Embryonic facial prominence (tissue), 1 donor: ENCODE measurements around the gene ZNF747.
"Not testable (repeated sequence)": the region's sequence is repeated elsewhere in the genome, so short reads cannot be mapped to it uniquely, and the experiment has no call there.

Source experiments
- DNase-seq: peaks from one replicate; pipeline ENCODE4 v3.0.0-alpha.2; 2016; ENCODE audit errors: extremely low spot score

Gene ZNF747

DNA sequence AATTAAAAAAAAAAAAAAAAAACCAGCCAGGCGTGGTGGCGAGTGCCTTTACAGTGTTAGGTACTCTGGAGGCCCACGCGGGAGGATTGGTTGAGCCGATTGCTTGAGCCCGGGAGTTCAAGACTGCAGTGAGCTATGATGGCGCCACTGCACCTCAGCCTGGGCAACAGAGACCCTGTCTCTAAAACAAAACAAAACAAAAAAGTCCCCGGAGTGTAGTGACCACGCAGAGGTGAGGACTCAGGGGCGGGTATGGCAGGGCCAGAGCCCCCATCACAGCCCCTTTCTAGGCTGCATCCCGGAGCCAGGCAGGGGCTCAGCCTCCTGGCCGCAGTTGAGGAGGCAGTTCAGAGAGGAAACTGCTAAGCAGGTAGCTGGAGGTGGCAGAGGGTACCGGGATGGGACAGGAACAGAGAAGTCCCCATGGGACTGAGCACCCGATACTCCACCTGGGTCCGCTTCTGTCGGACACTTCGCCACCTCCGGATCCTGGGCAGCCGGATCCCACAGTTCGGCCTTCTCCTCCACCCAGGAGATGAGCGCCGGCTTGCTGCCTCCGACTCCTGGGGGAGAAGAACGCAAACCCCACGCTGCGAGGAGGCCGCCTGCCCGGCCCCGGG, 800 bp downstream of the ZNF747 start:
- DNase-seq: no peak

DNA sequence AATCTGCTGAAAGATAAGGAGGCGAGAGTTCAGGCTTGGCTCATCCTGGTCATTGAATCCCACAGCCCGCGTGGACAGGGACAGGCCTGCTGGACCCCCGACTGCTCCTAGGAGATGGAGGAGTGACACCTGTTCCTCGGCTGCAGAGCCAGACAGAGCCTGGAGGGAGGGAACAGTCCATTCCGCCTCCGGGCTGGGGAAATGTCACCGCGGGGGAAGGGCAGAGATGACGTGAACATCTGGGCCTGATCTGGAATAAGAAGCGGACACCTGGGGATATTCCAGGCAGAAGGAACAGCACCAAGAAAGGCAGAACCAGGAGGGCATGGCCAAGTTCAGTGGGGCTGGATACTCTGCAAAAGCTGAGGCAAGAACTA, 1.5 kb downstream of the ZNF747 start:
- no peak for DNase-seq

DNA sequence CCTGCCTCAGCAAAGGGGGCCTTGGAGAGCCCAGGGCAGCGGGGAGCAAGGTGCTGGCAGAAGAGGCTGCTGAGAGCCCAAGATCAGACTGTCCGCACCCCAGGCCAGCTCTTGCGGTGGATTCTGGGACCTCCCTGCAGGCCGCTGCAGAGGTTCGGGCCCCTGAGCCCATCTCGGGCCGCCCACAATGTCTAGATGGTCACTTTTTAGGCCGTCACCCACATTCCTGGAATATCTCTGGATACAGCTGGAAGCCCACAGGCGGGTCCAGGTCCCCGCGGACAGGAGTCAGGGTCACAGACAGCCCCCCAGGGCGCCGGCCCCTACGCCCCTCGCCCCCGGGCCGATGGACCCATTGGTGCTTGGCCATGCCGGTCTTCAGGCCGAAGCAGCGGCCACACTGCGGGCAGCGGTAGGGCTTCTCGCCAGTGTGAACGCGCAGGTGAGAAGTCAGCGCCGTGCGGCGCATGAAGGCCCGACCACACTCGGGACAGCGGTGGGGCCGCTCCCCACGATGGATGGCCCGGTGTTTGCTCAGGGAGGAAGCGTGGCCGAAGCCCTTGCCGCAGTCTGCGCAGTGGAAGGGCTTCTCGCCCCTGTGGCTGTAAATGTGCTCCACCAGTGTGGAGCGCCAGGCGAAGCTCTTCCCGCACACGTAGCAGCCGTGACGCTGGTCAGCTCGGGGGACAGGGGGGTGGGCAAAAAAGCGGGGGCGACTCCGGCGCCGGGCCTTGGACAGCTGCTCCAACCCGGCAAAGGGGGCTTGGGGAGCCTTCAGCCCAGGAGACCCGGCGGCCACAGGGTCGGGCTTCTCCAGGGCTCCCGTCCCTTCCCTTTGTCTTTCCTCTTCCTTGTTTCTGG, 2.1 kb downstream of the ZNF747 start:
- no peak for DNase-seq

DNA sequence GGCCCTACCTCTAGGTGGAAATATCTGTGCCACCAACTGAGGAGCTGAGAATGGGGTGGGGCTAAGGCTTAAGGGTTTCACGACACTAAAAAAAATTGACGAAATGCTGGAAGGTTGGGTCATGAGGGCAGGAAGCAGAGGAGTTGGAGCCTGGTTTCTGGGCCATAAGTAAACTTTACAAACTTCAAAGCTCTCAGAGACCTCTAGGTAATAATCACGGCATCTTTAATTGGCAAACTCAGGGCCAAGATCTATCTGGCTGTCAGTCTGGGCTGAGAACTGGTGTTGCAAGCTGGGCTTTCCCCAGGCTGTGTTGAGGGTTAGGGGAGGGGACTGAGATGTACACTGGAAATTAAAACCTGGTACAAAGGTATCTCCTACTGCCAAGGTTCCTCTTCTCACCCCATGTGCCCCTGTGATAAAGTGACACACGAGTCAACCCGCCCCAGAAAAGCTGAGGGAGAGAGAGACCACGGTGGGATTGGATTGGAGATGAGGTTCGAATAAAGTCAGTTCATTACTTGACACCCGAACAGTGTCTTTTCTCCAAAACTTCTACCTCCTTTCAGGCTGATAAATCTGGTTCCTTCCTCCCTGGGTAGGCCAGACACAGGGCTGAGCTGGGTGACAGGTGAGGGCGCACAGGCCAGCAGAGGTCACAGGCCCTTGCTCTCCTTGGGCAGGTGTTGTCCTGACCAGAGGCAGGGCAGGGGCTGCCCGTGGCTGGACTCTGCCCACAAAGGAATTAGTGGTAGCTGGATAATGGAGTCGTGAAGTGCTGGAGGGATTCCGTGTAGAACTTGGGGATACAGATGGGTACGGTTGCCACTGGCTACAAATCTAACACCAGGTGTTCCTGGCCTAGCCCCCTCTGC, 4.3 kb downstream of the ZNF747 start:
- DNase-seq: no peak

DNA sequence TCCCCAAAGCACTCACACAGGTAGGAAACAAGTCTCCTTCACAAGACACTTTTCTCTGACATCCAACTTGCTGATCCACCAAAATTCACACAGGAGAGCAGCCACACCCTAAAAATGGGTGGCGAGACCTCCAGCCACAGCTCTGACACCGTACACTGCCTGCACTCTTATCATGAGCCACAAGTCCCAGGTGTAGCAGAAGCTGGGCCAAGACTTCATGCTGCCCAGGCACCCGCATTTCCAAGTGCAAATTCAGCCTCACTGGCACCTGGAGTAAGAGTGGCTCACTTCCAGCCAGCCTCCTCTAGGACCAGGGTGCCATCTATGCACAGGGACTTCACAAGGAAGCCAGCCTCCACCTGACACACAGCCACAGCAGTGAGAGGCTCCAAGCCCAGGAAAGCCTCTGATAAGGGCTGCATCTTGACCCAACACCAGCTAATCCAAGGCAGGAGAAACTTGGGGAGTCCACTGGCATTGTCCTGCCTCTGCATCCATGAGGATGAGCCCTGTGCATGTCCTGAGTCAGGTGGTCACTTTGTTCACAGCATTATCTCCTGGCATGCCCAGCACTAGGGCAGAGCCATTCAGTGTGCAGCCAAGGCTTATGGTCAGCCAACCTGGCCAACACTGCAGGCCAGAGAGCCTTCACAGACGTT, 5.7 kb downstream of the ZNF747 start:
- DNase-seq: no peak

DNA sequence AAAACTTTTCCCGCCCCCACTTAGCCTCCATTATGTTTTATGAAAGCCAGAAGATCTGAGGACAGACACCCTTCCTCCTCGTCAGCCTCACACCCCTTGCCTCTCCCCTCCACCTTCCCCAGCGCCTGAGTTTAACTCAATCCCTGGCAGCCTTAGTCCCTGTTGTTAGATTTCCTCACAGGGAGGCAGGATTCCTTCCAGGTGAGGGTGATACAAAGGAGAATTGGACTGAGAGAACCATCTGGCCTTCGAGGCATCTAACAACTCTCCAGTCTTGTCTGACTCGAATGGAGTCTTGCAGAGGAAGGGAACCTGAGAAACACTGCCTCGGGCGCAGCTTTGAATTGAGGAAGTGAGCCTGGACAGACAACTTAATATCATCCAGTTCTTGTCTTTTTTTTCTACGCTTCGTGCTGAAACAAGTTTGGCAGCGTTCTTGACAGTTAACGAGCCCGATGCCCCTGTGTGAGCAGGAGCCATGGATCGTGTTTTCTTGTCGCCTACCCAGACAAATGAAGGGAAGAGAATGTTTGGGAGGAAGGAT, 7.0 kb downstream of the ZNF747 start:
- DNase-seq: no peak

DNA sequence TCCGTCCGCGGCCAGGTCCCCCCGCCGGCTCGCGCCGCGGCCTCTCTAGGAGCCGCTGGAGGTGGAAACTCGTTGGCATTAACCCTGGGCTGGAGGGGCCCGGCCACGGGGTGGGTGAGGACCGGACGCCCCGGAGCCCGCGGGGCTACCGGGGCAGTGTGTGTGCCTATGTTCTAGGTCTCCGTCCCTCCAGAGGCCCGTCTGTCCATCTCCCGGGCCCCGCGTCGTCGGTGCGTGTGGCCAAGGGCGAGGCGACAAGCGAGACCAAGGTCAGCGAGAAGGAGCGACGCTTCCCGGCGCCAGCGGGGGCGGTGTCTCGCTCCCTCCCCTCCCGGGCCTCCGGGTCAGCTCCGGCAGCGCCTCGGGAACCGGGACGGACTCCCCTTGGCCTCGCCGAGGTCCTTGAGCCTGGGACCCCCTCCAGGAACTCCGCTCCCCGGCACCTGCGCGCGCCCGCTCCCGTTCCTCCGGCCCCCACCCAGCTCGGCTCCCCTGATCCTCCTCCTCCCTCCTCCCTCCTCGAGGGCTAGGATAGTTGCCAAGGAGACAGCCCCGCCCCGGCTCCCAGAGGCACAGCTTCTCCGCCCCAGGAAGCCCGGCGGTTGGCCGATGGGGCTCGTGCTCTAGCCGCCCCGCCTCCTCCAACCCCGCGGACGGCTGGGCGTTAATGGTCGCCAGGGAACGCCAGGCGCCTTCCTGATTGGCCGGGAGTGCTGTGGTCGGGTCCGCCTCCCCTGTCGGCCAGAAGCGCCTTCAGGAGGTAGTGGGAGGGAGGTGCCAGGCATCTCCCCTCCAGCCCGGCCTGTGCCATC, 7.6 kb downstream of the ZNF747 start:
- DNase-seq: peak; percentile 94

DNA sequence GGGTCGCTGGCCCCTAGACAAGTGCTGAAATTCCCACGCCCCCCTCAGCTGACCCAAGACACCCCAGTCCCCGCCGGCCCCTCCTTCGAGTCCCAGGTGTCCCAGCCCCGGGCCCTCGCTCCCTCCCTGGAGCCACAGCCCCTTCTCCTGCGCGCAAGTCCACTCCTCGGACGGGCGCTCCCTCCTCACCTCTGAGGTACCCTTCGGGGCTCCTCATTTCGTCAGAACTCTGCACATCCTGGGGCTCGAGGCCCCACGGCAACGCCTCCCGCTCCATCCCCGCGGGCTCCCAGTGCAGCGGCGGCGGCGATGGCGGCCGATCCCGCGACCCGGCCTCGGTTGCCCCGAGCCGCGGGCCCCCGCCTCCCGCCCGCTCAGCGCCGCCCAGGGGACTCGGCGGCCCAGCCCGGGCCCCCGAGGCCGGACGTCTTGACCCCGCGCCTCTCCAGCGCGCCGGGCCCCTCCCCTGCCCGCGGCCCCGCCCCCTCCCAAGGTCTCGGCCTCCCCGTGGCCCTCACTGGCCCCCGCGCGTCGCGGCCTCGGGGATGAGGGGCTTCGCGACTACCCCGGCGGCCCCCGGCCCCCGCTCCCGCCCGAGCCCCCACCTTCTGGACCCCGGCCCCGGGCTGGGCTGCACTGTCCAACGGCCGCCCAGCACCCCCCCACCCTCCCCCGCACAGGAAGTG, 8.4 kb downstream of the ZNF747 start, which contains the start of gene ZNF768:
TSS of gene ZNF768 (minus strand) at position 430 of the 686 bp plus-strand sequence. CDS start at position 277, 153 bp downstream.
- no peak for DNase-seq

DNA sequence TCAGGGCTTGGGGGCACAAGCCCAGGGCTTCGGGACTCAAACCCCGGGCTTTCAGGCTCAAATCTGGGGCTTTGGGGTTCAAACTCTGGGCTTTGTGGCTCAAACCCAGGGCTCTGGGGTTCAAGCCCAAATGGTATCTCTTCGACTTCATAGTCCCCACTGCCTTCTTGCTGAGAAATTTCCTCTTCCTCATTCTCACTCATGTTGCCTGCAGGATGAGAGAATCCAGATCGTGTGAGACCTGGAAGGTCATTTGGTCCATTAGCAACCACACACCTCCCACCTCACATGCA, 8.9 kb downstream of the ZNF747 start:
- no peak for DNase-seq

DNA sequence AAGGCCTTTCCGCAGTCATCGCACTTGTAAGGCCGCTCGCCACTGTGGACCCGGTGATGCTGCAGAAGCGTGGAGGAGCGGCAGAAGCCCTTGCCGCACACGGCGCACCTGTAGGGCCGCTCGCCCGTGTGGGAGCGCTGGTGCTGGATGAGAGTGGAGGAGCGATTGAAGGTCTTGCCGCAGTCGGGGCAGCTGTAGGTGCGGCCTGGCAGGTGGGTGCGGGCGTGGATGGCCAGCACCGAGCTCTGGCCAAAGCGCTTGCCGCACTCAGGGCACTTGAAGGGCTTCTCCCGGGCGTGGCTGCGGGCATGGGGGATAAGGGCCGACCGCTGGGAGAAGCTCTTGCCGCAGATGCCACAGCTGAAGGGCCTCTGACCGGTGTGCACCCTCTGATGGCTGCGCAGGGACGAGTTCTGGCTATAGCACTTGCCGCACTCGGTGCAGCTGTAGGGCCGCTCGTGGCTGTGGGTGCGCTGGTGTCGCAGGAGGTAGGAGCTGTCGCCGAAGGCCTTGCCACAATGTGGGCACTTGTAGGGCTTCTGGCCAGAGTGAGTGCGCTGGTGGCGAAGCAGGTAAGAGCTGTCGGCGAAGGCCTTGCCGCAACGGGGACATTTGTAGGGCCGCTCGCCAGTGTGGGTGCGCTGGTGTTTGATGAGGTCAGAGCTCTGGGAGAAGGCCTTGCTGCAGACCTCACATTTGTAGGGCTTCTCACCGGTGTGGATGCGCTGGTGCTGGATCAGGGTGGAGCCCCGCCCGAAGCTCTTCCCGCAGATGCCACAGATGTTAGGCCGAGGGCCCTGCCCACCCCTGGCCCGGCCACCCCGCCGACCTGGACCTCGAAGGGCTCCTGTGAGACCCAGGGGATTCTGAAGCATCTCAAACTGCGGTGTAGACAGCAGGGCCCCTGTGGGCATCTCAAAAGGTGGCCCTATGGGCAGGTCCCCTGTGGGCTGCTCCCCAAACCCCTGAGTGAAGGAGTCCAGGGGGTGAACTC, 9.8 kb downstream of the ZNF747 start:
- no peak for DNase-seq

DNA sequence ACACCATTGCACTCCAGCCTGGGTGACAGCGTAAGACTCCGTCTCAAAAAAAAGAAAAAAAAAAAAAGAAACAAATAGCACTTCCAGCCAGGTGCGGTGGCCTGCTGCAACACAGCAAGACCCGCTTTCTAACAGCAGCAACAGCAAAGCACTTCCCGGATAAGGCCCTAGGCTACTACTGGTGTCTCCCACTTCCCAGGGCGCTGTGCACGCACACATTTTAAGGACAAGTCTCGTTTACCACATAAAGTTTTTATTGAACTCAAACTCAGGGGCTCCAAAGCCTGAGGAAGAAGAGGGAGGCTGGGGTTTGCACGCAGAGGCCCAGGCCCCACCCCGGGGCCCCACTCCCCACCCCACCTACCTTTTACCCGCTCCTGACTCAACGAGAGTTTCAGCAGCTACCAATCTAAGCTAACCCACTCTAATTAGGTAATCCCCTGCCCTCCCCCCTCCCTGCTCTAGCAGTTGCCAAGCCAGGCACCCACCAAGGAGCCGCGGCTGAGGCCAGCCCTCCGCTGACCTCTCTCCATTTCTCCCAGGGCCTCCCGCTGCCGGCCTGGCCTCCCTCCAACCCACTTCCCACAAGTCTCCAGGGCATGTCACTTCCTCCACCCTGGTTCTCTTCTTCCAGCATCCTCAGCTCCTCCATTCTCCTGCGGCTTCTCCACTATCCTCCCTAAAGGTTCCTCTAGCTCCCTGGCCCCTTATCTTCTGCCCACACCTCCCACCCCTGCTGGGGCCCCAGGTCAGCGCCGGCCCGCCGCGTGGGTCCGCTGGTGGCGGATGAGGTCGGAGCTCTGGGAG, 10.7 kb downstream of the ZNF747 start:
- DNase-seq: no peak

DNA sequence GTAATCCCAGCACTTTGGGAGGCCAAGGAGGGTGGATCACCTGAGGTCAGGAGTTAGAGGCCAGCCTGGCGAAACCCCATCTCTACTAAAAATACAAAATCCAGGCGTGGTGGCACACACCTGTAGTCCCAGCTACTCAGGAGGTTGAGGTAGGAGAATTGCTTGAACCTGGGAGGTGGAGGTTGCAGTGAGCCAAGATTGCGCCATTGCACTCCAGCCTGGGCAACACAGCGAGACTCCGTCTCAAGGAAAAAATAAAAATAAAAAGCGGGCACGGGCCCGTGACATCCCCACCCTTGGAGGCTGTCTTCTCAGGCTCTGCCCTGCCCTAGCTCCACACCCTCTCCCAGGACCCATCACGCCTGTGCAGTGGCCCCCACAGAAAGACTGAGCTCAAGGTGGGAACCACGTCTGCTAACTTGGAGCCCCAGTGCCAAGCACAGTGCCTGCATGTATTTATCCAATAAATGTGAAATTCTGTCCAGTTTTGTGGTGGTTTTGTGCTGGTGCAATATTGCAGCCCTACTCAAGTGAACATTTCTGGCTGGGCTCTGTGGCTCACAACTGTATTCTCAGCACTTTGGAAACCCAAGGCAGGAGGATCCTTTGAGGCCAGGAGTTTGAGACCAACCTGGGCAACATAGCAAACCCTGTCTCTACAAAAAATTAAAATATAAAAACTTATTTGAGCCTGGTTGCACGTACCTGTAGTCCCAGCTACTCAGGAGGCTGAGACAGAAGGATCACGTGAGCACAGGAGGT, 11.8 kb downstream of the ZNF747 start:
- DNase-seq: not testable (repeated sequence)

DNA sequence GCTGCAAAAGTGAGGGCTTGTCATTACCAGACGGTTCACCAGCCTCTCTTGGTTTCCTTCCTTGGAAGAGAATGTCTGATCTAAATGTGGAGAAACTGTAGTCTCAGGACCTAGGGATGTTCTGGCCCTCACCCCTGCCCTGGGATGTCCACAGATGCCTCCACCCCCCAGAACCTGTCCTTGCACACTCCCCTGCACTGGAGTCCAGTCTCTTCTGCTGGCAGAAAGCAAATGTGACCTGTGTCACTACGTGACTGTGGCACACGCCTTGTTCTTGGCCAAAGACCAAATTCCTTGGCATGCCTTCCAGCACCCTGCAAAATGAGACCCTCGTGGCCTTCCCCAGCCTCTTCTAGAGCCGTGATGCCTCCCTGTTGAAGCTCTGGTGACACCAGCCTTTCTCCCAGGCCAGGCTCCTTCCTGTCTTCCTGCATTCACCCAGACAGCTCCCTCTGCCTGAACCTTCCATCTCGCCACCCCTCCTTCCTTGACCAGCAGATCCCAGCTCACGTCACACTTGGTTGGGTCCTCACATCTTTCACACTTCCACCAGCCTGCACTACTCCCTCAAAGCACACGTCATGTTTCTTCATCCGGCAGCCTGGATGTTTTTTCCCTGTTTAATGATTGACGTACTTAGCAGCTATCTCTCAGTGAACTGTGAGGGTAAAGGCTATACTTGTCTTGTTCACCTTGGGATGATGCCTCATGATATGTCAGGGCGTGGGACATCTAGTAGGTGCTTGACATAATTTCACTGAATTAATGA, 12.6 kb downstream of the ZNF747 start:
- no peak for DNase-seq

DNA sequence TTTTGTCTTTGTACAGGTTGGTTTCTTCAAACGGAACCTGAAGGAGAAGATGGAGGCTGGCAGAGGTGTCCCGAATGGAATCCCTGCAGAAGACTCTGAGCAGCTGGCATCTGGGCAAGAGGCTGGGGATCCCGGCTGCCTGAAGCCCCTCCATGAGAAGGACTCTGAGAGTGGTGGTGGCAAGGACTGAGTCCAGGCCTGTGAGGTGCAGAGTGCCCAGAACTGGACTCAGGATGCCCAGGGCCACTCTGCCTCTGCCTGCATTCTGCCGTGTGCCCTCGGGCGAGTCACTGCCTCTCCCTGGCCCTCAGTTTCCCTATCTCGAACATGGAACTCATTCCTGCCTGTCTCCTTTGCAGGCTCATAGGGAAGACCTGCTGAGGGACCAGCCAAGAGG, 13.2 kb downstream of the ZNF747 start:
- DNase-seq: no peak

DNA sequence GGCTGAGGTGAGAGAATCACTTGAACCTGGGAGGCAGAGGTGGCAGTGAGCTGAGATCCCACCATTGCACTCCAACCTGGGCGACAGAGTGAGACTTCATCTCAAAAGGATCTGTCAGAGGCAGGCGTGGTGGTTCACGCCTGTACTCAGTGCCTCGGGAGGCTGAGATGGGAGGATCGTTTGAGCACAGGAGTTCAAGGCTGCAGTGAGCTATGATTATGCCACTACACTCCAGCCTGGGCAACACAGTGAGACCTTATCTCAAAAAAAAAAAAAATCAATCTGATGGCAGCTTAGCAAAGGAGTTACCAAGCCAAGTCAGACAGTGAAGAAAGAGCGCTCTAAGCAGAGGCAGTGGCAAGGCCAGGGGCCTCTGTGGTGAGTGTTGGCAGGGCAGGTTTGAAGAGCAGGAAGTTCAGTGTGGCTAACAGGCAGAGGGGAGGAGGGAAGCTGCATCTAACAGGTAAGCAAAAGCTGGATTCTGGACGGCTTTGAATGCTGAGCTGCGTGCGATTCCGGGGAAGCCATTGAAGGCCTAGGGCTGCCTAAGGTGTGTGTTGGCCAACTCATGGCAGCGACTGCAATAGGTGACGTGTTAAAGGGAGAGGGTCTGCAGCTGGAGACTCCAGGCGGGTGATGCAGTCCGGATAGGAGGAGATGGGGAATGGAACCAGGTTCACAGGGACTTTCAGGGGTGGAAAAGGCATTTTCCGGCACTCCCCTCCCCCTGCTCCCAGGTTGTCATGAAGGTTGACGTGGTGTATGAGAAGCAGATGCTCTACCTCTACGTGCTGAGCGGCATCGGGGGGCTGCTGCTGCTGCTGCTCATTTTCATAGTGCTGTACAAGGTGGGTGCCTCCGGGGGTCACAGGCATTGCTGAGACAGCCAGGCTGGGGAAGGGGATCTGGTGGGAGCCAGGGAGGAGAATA, 15.3 kb downstream of the ZNF747 start:
- no peak for DNase-seq

DNA sequence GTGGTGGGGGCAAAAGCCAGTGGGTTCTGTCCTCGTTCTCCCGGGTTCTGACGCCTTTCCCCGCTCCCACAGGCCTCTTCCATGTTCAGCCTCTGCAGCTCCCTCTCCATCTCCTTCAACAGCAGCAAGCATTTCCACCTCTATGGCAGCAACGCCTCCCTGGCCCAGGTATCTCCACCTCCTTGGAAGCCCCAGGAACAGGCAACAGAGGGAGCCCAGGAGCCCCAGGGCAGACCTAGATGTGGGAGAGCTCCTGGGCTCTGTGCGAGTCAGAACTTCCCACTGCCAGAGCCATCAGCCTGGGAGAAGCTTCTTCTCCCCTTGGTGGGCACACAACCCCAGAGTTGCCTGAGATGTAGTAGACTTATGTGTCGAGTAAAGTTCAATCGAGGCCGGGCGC, 16.1 kb downstream of the ZNF747 start:
- no peak for DNase-seq
